Measurements from ENCODE around the gene CLCN1.

The CLCN1 gene

DNA sequence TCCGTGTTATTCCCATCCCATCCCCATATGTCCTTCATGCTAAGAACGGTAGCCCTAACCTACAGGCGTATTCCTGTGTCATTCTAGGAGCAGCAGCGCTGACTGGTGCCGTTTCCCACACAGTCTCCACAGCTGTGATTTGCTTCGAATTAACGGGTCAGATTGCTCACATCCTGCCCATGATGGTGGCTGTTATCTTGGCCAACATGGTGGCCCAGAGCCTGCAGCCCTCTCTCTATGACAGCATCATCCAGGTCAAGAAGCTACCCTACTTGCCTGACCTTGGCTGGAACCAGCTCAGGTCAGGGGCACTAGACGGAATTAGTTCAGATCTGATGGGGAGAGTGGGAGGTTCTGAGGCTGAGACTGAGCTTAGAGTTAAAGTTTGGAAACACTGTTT, 25.9 kb downstream of the CLCN1 start:
- DNase-seq, result no peak

DNA sequence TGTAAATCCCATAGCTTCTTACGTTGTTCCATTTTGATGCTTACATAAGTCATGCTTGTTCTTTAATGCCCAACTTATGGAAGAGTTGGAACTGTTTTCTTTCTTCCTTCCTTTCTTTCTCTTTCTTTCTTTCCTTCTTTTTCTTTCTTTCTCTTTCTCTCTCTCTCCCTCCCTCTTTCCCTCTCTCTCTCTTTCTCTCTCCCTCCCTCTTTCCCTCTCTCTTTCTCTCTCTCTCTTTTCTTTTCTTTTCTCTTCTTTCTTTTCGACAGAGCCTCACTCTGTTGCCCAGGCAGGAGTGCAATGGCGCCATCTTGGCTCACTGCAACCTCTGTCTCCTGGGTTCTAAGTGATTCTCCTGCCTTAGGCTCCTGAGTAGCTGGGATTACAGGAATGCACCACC, 27.7 kb downstream of the CLCN1 start:
- no peak for DNase-seq

DNA sequence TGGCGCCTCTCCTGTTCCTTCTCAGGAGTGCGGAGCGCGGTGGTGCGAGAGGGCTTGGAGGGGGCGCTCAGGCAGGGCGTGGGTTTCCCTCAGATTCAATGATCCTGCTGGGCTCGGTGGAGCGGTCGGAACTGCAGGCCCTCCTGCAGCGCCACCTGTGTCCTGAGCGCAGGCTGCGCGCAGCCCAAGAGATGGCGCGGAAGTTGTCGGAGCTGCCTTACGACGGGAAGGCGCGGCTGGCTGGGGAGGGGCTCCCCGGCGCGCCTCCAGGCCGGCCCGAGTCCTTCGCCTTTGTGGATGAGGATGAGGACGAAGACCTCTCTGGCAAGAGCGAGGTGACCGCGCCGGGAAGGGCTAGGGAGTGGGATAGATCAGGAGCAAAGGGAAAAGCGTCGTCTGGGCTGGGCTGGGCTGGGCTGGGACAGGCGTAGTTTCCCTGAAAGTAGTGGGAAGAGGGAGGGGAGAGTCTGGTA, 29.6 kb downstream of the CLCN1 start:
- no peak for DNase-seq

DNA sequence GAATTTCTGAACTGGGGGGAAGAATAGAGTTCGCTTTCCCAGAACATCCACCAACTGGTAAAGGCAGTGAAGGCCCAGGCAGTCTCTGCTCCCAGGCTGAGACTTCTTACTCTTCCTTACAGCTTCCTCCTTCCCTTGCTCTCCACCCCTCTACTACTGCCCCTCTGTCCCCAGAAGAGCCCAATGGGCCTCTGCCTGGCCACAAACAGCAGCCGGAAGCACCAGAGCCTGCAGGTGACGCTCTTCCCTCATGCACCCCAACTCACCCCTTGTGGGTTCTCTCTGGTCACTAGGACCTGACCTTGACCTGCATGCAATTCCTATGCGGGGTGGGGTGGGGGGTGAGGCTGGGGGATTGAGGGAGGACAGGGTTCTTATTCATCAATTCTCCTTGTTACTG, 30.1 kb downstream of the CLCN1 start:
- no peak for DNase-seq

DNA sequence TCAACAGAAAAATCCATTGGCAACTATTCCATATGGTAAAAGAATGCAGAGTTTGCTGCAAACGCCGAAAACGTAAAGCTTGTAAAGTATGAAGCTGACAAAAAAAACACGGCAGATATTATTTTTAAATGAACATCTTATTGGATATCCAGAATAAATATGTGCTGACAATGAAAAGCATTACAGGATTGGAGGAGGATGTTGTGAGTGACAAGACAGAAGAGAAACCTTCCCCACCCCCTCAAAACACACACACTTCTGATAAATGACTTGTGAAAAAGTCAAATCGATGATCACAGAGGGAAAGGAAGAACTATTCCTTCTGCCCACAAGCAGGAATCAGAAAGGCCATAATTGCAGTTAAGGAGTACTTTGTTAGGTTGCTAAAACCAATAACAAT, 32.0 kb downstream of the CLCN1 start:
- no peak for DNase-seq

DNA sequence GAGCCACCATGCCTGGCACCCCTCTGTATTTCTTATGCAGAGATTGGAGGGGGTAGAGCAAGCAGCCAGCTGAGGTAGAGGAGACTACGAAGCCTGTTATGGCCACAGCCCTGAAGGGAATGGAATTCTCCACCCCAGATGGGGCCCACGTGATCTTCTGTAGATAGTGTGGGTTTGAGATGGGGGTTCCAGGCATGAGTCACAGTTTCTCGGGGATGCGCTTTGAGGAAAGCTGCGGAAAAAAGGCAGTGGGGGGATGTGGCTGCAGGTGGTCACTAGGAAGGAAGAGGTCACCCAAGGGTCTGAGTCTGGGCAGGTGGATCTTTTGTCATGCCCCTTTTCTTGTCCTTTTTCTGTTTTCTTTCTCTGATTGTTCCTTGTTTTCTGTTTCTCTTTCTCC, 35.1 kb downstream of the CLCN1 start:
- DNase-seq, result no peak

DNA sequence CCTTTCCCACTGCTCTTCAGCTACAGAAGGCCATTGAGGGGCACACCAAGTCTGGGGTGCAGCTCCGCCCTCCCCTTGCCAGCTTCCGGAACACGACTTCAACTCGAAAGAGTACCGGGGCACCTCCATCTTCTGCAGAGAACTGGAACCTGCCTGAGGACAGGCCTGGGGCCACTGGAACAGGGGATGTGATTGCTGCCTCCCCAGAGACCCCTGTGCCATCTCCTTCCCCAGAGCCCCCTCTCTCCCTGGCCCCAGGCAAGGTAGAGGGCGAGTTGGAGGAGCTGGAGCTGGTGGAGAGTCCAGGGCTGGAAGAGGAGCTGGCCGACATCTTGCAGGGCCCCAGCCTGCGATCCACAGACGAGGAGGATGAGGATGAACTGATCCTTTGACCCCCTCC, 35.7 kb downstream of the CLCN1 start:
- no peak for DNase-seq

DNA sequence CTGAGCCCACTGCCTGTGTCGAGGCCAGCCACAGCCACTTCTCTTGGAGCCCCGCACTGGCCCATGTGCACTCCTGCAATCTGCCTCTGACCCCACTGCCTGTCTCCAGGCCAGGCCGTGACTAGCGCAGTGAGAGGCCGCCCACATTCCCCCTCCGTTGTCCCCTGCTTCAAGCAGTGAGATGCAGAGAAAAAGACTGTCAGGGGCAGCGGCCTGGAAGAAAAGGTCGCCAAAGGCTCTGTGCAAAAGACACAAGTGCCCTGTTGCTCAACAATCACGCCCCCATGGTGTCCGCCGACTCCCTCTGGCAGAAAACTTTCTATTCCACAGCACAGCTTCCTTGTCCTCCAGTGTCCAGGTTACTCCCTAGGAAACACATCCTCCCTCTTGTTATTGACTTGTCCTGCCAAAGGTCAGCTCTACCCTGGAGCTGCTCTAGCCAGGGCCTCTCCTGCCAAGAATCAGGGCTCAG, 36.7 kb downstream of the CLCN1 start:
- no peak for DNase-seq

DNA sequence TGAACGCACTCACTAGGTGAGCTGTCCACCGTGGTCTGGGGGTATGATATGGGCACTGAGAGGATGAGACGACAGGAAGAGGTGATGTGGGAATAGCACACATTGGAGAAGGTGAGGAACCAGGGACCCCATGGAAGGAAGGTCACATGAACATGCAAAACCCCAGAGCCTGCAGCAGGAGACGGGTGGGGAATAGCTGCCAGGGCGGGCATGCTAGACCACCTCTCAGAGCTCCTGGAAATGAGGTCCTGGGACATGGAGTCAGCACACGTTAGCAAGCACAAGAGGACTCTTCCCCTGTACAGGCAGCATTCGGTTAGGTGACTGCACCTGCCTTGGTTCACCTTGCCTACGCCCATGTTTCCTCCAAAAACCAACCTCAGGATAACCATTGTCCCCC, 38.5 kb downstream of the CLCN1 start:
- no peak for DNase-seq

DNA sequence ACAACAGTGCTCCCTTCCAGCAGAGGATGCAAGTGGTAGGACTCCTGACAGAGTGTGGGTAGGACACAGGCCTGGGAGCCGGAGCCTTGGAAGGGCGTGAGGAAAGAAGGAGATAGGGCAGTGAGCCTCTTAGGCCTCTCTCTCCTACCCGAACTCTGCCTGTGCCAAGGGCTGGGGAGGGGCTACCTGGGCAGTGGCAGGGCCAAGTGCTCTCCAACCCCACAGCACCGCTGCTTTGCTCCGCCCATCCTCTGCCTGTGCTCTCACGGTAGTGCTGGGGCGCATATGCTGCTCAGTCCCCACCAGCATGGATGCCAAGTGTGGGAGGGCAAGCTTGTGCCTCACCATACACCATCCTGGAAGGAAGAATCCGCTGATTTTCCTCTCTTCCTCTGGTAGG, 39.1 kb downstream of the CLCN1 start:
- DNase-seq, result no peak

DNA sequence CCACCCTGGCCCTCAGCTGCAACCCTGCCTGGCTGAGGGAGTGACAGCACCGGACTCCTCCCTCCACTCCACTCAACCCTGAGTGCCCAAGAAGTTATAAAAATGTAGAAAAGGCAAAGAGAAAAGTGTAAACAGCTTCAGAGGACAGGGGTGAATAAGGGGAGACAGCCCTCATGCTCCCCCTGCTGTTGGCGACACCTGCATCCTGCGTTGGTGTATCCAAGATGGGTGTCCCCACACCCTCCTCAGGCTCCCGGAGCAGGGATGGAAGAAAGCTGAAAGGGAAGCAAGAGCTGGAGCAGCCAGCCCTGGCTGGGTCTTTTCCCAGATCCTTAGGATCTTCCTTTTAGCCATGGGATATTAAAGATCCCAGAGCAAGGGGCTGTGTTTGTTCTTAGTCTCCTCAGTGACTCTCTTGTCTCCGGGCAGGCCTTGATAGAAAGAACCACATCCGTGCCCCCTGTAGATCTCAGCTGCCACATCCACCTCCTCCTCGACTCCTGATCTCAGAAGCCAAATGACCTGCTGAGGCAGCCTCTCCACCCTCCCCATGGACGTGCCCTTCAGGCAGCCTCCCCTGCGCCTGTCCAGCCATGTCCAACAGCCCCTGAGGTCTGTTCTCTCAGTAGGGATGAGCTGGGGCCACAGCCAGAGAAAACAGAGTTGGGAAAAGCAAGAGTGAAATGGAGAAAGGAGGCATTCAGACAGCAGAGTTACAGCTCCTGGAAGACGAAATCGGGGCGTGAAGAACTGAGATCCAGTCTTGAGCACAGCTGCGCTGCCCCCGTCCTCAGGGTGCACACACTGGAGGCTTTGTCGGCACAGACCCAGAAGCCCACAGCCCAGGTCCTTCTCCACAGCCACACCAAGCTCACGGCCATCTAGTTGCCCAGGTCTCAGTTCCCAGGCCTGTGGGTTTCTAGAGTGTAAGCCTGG, 39.8 kb downstream of the CLCN1 start:
- no peak for DNase-seq

DNA sequence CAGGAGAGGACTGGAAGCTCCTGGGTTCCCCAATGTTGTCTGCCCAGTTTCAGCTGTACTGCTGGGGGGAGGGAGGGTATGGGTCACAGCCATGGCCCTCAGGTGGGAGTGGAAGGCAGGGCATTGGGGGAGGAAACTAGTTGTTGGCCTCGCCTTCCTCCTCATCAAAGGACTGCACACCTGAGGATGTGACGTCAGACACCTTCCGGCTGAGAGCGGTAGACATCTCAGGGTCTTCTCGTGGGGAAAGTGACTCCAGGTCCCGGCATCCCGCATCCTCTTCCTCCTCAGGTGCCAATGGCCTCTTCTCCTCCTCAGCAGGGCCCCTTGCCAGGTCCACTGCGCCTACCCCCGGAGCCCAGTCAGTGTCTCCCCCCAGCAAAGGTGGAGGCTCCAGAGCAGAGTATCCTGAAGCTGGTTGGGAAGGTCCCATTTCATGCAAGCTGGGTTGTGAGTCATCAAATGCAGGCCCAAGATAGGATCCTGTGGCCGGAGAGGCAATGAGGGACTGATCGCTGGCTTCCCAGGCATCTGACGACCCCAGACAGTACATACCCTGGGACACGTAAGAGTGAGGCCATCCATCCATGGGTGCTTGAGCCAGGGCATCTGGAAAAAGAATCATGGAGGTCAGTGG, 40.6 kb downstream of the CLCN1 start:
- DNase-seq, result no peak

DNA sequence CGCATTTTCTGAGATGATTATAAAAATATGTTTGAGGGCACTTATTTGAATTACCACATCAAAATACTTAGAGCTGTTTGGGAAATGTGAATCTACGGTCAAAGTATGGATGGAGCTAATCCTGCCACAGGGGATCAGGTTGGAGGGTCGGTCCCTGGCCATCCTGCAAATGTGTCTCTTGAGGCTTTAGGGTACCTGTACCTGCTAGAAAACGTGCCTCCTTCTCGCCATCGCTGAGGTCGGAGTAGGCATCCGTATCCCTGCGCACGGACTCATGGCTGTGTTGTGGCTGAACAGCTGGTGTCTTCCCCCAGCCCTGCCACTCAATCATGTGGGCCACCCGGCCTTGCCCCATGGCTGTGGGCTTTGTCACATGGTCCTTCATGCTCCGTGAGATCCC, 42.7 kb downstream of the CLCN1 start:
- no peak for DNase-seq

DNA sequence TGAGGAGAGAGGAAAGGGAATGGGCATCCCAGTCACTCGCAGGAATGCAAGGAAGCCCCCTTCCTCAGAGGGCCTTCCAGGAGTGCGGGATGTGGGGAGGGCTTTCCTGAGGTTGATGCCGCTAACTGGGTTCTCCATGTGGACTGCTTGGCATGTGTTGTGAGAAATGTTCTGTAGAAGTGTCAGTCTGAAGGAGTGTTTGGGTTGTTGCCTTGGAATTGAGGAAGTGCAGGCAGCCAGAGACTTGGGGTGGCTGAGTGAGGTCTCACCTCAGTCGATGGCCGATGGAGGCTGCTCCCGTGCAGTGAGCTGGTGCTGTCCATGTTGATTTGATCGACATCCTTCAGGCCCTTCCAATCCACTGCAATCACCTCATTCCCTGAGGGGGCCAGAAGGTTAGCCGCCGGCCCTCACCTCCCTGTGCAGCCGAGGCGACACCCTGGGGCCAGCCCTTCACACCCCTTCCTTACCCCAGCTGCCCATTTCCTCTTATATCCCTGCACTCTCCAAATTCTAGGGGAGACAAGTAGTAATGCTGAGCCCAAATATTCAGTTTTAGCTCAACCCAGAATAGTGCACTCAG, 44.0 kb downstream of the CLCN1 start:
- no peak for DNase-seq

DNA sequence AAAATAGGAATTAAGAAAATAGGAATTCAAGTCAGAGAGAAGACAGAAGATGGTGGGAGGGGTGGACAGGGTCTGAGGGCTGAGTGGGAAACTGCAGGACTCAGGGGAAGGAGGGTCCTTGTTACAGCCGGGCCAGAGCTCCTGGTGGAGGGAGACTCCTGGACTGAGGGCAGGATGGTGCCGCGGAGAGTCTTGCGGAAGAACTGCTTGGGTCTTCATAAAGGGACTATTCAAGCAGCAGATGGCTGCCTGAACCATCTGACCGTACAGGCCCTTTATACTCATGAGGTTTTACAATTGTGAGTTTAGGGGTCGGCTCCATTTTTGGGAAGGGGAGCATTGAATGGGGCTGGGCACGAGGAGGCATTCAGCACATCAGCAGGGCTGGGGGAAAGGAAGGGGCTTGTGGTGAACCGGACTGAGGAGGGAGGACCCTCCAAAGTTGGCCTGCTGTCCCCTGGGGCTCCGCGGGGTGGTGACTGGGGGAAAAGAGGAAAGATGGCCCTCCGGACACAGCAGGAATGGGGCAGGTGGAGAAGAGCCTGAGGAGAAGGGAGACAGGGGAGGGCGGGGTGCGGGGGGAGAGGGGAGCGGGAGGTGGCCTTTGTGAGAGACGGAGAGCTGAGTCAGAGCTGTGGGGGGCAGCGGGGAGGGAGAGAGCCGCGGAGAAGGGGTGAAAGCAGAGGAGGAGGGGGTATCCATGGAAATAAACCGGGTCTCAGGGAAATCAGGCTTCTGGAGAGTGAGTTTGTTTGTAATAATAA, 45.1 kb downstream of the CLCN1 start:
- no peak for DNase-seq

DNA sequence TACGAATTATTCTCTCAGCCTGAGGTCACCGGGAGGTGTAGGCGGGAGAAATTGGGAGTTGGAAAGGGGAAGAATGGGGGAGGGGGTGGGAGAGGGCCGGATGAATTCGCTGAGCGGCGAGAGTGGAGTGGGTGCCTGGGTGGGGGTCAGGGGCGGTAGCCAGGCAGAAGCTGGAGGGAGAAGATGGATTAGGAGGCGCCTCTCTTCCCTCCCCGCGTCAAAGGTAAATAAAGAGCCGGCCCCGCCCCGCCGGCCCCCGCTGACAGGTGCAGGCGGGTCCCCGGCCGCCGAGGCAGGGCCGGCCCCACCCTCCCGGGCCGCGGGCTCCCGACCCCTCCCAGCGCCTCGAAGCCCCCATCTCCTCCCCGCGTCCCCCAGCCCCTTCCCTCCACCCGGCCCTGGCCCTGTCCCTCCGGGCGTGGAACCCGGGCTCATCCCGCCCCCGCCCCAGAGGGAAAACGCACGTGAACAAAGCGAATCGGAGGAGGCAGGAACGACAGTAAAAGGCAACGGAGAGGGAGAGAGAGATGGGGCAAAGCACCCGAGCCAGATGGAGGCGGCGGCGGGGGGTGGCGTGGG, 45.7 kb downstream of the CLCN1 start:
- DNase-seq, result no peak

DNA sequence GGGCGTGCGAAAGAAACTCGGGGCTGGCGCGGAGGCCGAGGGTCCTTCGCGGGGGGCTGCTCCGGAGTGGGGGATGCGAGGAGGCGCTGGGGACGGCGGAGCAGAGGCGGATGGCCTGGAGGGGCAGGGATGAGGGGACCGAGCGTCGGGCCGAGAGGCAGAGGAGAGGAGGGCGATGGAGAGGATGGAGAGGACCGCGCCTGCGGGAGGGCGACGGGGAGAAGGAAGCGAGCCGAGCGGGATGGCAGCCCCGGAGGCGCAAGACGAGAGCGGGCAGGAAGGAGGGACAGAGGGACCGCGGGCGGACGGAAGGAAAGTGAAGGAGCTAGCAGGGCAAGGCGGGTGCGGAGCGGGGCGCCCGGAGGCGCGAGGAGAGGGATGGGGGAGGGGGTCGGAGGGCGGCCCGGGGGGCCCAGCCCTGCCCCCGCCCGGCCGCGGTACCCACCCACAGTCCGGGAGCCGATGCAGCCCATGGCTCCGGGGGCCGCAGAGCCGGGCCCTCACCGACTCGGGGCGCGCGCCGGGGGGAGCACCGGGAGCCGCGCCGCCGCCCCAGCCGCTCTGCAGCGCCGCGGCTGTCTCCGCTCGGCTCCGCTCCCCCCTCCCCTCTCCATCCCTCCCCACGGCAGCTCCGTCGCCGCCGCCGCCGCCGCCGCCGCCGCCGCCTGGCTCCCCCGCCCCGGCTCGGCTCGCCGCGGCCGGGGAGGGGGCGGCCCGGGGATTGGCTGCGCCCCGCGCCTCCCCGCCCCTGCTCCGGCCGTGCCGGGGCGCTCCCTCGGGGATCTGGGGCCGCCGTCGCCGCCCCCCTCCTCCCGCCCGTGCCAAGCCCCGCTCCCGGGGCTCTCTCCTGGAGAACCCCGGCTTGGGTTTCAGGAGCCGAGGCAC, 46.5 kb downstream of the CLCN1 start, which contains the start of gene FAM131B:
TSS of gene FAM131B (minus strand) at position 583 of the 885 bp plus-strand sequence. CDS start at position 473, 110 bp downstream.
- DNase-seq, result no peak

DNA sequence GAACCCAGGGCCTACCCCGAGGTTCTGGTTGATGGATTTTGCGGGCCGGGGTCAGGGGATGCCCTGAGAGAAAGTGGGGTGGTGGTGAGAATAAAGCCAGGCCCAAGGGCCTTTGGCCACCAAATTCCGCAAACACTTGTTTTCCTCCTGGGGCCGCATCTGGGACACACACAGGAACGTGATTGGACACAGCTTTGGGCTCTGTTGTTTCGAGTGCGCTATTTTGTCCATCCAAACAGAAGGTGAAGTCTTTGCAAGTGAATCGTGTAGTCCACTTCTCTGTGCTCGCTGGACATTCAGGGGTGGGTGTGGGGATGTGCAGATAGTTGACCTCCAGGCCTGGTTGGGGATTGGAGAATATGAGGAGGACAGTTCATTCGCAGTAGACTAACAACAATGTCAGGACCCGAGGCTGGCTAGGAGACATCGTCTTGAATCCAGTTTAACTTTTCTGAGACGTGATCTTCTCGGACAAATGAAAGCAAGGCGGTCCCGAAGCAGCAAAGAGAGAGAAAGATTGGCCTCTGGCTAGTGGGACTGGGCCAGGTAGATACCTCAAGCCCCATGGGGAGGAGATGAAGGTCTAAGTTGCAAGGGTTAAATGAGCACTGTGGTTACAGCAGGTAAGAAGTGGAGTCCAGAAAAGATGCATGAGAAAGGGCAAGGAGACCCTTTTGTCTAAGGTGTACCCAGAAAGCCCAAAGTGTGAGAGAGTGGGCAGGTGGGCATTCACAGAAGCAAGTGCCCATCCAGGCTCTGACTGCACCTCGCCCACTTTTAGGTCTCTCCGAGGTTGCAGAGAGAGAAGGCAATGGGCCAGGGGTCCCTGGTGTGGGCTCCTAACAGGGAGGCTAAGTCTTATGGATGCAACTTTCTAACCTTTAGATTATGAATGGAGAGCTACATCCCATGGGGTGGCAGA, 47.4 kb downstream of the CLCN1 start:
- DNase-seq, result no peak

DNA sequence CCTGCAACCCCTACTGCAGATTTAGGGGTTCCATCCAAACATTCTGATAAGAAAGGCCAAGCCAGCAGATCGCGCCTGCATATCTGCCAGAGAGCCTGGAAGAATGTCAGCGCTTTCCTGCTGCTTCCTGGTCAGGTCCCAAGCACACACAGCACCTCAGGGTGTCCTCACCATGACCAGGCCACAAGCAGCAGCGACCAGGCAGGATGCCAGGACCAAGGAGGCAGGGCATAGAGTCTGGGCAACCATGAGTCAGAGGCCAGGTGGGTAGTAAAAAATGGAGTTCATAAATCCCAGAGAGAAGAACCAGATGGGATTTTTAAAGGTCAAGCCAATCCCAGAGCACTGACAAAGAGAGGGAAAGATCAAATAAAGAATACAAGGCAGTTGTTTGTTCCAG, 52.1 kb downstream of the CLCN1 start:
- DNase-seq, result no peak

DNA sequence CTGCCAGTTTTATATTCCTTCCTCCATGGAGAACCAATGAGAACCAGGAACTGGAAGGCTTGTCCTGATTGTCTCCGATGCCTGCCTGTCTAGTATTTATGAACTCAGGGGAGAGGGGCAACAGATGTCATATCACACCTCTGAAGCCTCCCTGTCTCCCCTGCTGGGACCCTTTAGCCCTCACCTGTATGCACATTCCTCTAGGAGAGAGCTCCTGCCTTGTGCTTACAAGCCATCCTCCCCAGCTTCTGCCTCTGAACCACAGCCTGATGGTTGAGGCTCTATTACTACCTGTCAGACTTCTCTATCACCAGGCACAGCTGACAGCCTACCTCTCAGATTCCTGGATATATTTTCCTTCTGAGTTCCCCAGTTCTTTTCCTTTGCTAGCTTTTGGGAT, 52.5 kb downstream of the CLCN1 start:
- no peak for DNase-seq

All from NCI-H2107 (cell line).